Fibroblast of the conjunctiva (primary cell): ENCODE data around the gene MAGEB5.
"Not testable (repeated sequence)": the region's sequence is repeated elsewhere in the genome, so short reads cannot be mapped to it uniquely, and the experiment has no call there.

Source experiments
- DNase-seq: peaks from one replicate; pipeline ENCODE4 v3.0.0-alpha.2; 2010; ENCODE audit warnings: low read depth

Gene MAGEB5

DNA sequence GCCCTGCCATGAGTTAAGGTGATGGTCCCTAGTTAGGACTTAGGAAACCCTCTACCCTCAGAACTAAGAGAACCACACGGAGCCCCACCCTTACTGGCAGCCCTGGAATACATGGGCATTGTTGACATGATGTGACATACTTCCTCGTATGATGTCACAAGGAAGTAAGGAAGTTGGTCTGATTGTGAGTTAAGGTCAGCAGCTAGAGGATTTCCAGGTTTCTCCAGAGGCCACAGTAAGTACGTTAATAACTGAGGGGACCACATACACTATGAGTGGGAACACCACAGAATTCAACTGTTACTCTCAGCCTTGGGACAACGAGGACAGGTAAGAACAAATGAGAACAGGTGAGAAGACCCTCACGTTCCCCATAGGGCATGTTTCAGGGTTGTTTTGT, at the start of gene MAGEB5:
Gene MAGEB5 (plus strand): TSS at position 301 of the 400 bp plus-strand sequence. CDS start 1,133 bp downstream, outside the sequence.
- DNase-seq: no peak

DNA sequence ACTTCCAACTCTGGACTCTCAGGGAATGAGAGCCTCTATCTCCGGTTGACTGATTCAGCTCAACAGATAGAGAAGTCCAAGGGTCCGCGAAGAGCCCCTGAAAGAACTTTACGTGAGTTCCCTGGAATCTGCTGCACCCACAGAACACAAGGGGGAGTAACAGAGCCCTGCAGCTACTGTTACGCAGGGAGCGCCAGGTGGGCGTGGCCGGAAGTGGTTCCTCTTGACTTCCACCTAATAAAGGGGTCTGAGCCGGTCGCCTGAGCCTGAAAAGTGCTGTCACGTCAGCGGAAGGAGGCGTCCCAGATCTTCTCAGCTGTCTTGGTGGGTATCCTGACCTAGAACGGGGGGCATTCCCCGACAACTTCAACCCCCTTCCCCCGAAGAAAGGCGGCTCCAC, 23.8 kb upstream of the MAGEB5 start, which contains the start of gene MAGEB6:
Gene MAGEB6 (plus strand): TSS at position 237 of the 400 bp plus-strand sequence. CDS start 1,407 bp downstream, outside the sequence.
- DNase-seq: no peak

- DNase-seq: no peak
Observed at GRCh38 chrX:26203561-26203960, 12.4 kb upstream of the MAGEB5 start.

- DNase-seq: not testable (repeated sequence)
Observed at GRCh38 chrX:26204717-26205116, 11.3 kb upstream of the MAGEB5 start.

DNA sequence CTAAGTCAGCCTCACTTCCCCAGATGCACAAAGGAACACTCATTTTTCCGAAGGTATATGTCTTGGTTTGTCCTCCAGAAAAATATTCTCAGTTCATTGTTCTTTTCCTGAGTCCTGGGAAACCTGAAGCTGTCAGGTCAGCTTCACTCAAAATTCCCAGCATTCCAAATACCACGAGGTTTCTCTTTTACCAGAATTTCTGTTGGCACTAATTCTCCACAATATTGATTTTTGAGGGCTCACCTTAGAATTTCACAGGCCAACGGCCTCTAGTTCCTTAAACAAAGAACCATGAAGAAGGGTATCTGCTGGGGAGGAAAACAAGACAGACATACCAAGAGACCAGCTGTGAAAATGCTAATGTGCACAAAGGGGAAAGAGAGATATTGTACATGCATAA, 8.0 kb upstream of the MAGEB5 start:
- DNase-seq: no peak

GRCh38 chrX:26219351-26219750, 3.4 kb downstream of the MAGEB5 start:
- DNase-seq: no peak

GRCh38 chrX:26234177-26234576, 18.2 kb downstream of the MAGEB5 start:
- DNase-seq: no peak

DNA sequence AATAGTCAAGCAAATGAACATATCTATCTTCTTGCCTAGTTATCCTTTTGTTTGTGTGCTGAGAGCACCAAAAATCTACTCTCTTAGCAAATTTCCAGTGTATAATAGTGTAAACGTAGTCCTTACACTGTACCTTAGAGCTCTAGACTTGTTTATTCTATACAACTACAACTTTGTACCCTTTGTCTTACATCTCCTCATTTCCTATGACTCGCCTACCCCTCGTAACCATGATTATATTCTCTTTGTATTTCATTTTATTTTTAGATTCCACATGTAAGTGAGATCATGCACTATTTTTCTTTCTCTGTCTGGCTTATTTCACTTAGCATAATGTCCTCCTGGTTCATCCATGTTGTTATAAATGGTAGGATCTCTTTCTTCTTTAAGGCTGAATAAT, 37.6 kb downstream of the MAGEB5 start:
- no peak for DNase-seq

GRCh38 chrX:26254436-26254835, 38.5 kb downstream of the MAGEB5 start:
- no peak for DNase-seq

GRCh38 chrX:26262121-26262523, 46.2 kb downstream of the MAGEB5 start:
- peak; percentile 2 for DNase-seq
